Activated CD8-positive, alpha-beta T cell treated with anti-CD3 and anti-CD28 coated beads for 36 hours (primary cell): ENCODE data around the gene FAM81A. TPM values are rescaled to one million over a fixed set of nuclear protein-coding genes. Genes with fewer than 3 reads are reported as not detected.

Experiments used
- ATAC-seq: fragments of 200-7000 bp; cut with Tn5 transposase; one replicate; pipeline ENCODE4 v1.10.0; 2021; ENCODE audit warnings: mild to moderate bottlenecking, moderate library complexity
- CTCF ChIA-PET: fragments of 350-600 bp; sonication (Branson Sonifier 250); formaldehyde crosslinking; loops from one replicate; lab custom pipeline; 2021; ENCODE audit warnings: antibody characterized with exemption; lab: Charles Lee
- POLR2A ChIA-PET: fragments of 350-600 bp; sonication (Branson Sonifier 250); formaldehyde crosslinking; loops from one replicate; lab custom pipeline; 2021; ENCODE audit warnings: antibody characterized with exemption; lab: Charles Lee
- DNase-seq: peaks from one replicate; pipeline ENCODE4 v3.0.0-alpha.2; 2020
- H3K27ac Mint-ChIP-seq: one replicate; pipeline ENCODE4 v1.8.0; 2021; ENCODE audit warnings: mild to moderate bottlenecking, mixed read lengths
- H3K27me3 Mint-ChIP-seq: one replicate; pipeline ENCODE4 v1.8.0; 2021; ENCODE audit warnings: mixed read lengths
- H3K36me3 Mint-ChIP-seq: one replicate; pipeline ENCODE4 v1.8.0; 2021; ENCODE audit warnings: low read depth, mixed read lengths
- H3K4me1 Mint-ChIP-seq: one replicate; pipeline ENCODE4 v1.8.0; 2021; ENCODE audit warnings: low read depth, mixed read lengths
- H3K4me3 Mint-ChIP-seq: one replicate; pipeline ENCODE4 v1.8.0; 2021; ENCODE audit warnings: mild to moderate bottlenecking, moderate library complexity, mixed read lengths
- H3K9me3 Mint-ChIP-seq: one replicate; pipeline ENCODE4 v1.8.0; 2021; ENCODE audit warnings: mixed read lengths
- intact Hi-C: fragments of 100-400 bp; cut with micrococcal nuclease; formaldehyde crosslinking; loops from one replicate; pipeline ENCODE4 v1.10.0; 2022
- total RNA-seq, 2 experiments: library from RNA; stranded (reverse); gene quantifications; one replicate each; pipeline ENCODE4 v1.2.3, GENCODE V29; 2021
- TF ChIP-seq, protein P1 (sequence below): fragments of 200-600 bp; IDR thresholded peaks from one replicate; pipeline ENCODE4 v1.8.0; 2022; ENCODE audit warnings: antibody characterized with exemption, mild to moderate bottlenecking

FAM81A gene
- total RNA-seq, 2 experiments from 2014 or later = 1.2 to 1.5 TPM

DNA sequence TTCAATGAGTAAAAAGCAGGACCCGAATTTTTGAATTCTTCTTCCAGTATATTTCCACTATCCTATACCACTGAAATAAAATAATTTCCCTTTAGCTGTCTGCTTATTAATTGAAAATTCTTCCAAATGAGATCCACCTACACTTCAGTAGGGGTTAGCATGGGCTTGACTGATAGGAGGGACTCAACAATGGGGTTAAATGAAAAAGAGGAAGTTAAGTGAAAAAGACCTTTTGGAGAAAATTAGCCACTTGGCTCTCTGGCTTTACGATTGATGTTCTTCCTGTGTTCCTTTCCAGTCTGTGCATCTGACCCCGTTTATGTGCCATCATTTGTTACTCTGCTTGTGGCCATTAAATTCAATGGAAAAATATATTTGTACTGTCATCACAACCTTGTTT, 119.6 kb downstream of the FAM81A start:
- H3K9me3 Mint-ChIP-seq = no peaks in the 10 kb centered on the region
- H3K36me3 Mint-ChIP-seq = no peaks in the 10 kb centered on the region
- TF ChIP-seq, protein P1, sequence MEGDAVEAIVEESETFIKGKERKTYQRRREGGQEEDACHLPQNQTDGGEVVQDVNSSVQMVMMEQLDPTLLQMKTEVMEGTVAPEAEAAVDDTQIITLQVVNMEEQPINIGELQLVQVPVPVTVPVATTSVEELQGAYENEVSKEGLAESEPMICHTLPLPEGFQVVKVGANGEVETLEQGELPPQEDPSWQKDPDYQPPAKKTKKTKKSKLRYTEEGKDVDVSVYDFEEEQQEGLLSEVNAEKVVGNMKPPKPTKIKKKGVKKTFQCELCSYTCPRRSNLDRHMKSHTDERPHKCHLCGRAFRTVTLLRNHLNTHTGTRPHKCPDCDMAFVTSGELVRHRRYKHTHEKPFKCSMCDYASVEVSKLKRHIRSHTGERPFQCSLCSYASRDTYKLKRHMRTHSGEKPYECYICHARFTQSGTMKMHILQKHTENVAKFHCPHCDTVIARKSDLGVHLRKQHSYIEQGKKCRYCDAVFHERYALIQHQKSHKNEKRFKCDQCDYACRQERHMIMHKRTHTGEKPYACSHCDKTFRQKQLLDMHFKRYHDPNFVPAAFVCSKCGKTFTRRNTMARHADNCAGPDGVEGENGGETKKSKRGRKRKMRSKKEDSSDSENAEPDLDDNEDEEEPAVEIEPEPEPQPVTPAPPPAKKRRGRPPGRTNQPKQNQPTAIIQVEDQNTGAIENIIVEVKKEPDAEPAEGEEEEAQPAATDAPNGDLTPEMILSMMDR = no peak
- CTCF ChIA-PET = no interaction called here
- H3K27ac Mint-ChIP-seq = no peak overlapping the region
- intact Hi-C loops = no loop called here
- no peaks in the 10 kb centered on the region for H3K27me3 Mint-ChIP-seq
- no peak for DNase-seq
- POLR2A ChIA-PET = no interaction called here
- peaks cover 3% of the 10 kb centered on the region for H3K4me1 Mint-ChIP-seq
- no peak overlapping the region for H3K4me3 Mint-ChIP-seq
- ATAC-seq = no peak

GRCh38 chr15:59558851-59559250, 120.9 kb downstream of the FAM81A start:
- DNase-seq = no peak
- no peaks in the 10 kb centered on the region for H3K9me3 Mint-ChIP-seq
- no peaks in the 10 kb centered on the region for H3K36me3 Mint-ChIP-seq
- peaks cover 3% of the 10 kb centered on the region for H3K4me1 Mint-ChIP-seq
- no peaks in the 10 kb centered on the region for H3K27me3 Mint-ChIP-seq
- H3K27ac Mint-ChIP-seq = no peak overlapping the region
- H3K4me3 Mint-ChIP-seq = no peak overlapping the region
- CTCF ChIA-PET = interaction anchor here (1.2 to 1.8 kb wide), 2 partner anchors 26 to 30 kb away, joined by 6 to 7 read pairs; no protein-coding TSS in a partner anchor
- TF ChIP-seq, protein P1 = no peak
- intact Hi-C loops = no loop called here
- ATAC-seq = no peak
- POLR2A ChIA-PET = no interaction called here

DNA sequence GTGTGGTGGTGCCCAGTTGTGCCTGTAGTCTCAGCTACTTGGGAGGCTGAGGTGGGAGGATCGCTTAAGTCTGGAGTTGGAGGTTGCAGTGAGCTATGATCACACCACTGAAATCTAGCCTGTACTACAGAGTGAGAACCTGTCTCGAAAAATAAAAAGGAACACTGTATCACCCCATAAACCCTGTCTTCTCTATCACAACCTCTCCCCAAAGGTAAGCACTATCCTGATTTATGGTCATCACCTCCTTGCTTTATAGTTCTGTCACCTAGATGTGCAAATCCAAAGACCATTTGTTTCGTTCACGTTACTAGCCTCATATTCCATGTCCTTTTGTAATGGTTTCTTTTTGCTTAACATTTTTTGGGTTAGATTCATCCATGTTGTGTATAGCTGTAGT, 123.6 kb downstream of the FAM81A start:
- H3K36me3 Mint-ChIP-seq = no peaks in the 10 kb centered on the region
- H3K9me3 Mint-ChIP-seq = peaks cover 2% of the 10 kb centered on the region
- H3K27ac Mint-ChIP-seq = no peak overlapping the region
- H3K4me1 Mint-ChIP-seq = peaks cover 3% of the 10 kb centered on the region
- peaks cover 1% of the 10 kb centered on the region for H3K27me3 Mint-ChIP-seq
- no peak overlapping the region for H3K4me3 Mint-ChIP-seq
- ChIA-PET POLR2A (no interaction called here), CTCF (interaction anchor here (0.6 kb wide), 1 partner anchor 10 kb away, joined by 4 read pairs; no protein-coding TSS in a partner anchor)
- ATAC-seq (no peak), DNase-seq (no peak)
- TF ChIP-seq, protein P1 = no peak
- intact Hi-C loops = no loop called here

DNA sequence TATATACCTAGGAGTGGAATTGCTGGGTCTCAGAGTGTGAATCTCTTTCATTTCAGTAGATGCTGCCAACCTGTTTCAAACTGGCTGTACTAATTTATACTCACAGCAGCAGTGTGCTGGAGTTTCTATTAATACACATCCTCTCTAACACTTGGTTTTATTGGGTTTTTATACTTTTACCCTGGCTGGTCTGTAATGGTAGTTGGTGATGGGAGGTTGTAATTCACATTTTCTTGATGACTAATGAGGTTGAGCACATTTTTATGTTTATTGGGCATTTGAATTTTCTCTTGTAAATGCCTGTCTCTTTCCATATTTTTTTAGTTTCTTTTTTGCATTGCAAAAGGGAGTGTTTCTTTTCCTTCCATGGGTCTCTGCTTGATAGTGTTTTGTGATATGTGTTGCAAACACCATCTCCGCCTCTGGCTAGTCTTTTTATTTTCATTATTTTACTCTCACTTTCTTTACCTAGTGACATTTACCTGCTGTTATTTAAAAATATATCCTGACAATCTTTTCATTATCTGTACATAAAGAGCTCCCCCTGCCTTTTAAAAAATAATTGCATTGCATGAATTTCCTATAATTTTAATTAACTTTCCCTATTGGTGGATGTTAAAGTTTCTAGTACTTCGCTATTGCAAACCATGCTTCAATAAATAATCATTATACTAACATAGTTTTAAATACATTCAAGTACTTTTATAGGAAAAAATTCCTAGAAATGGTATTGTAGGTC, 124.6 kb downstream of the FAM81A start:
- TF ChIP-seq, protein P1 = no peak
- no peak overlapping the region for H3K4me3 Mint-ChIP-seq
- ChIA-PET CTCF (no interaction called here), POLR2A (no interaction called here)
- H3K27ac Mint-ChIP-seq = no peak overlapping the region
- DNase-seq (no peak), ATAC-seq (no peak)
- peaks cover 2% of the 10 kb centered on the region for H3K9me3 Mint-ChIP-seq
- H3K4me1 Mint-ChIP-seq = peaks cover 3% of the 10 kb centered on the region
- no peaks in the 10 kb centered on the region for H3K36me3 Mint-ChIP-seq
- peaks cover 1% of the 10 kb centered on the region for H3K27me3 Mint-ChIP-seq
- intact Hi-C loops = no loop called here

GRCh38 chr15:59565299-59565698, 127.3 kb downstream of the FAM81A start:
- Mint-ChIP-seq H3K36me3 (no peaks in the 10 kb centered on the region), H3K9me3 (peaks cover 2% of the 10 kb centered on the region), H3K4me1 (no peaks in the 10 kb centered on the region), H3K27me3 (peaks cover 1% of the 10 kb centered on the region), H3K4me3 (no peak overlapping the region), H3K27ac (no peak overlapping the region)
- TF ChIP-seq, protein P1 = no peak
- DNase-seq (no peak), ATAC-seq (no peak)
- intact Hi-C loops = no loop called here
- ChIA-PET CTCF (interaction anchor here (1.0 kb wide), 1 partner anchor 32 kb away, joined by 6 read pairs; no protein-coding TSS in a partner anchor), POLR2A (no interaction called here)
